Activated T-cell treated with anti-CD3 and anti-CD28 coated beads, Interleukin-2, amount 50 U/mL, for 4 hours (primary cell): ENCODE data around the gene FREM1. TPM values are rescaled to one million over a fixed set of nuclear protein-coding genes. Genes with fewer than 3 reads are reported as not detected.

Source experiments
- ATAC-seq, 2 donors: fragments of 200-7000 bp; cut with Tn5 transposase; one replicate each; pipeline ENCODE4 v1.10.0; 2021
- DNase-seq: peaks from one replicate; pipeline ENCODE4 v3.0.0-alpha.2; 2020
- H3K27me3 Mint-ChIP-seq: one replicate; pipeline ENCODE4 v1.8.0; 2021; ENCODE audit warnings: low read depth, mixed read lengths
- H3K36me3 Mint-ChIP-seq: one replicate; pipeline ENCODE4 v1.8.0; 2022; ENCODE audit warnings: mixed read lengths; ENCODE audit not compliant: insufficient read depth
- H3K4me1 Mint-ChIP-seq: one replicate; pipeline ENCODE4 v1.8.0; 2021; ENCODE audit warnings: low read depth, mixed read lengths
- H3K4me3 Mint-ChIP-seq: one replicate; pipeline ENCODE4 v1.8.0; 2021; ENCODE audit warnings: mild to moderate bottlenecking, moderate library complexity, mixed read lengths
- H3K9me3 Mint-ChIP-seq: one replicate; pipeline ENCODE4 v1.8.0; 2021; ENCODE audit warnings: mixed read lengths
- total RNA-seq, 3 donors: library from RNA; stranded (reverse); gene quantifications; one replicate each; pipeline ENCODE4 v1.2.1, GENCODE V29; 2021

FREM1 gene
- total RNA-seq, 3 donors from 2014 or later = 0.11 to 0.14 TPM; not detected in 1

DNA sequence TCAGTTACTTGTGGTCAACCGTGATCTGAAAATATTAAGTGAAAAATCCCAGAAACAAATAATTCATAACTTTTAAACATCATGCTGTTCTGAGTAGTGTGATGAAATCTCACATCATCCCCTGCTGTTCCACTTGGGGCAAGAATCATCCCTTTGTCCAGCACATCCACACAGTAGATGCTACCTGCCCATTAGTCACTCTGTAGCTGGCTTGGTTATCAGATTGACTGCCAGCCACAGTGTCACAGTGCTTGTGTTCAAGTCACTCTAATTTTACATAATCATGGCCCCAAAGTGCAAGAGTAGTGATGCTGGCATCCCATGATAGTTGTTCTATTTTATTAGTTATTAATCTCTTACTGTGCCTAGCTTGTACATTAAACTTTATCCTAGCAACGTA lies 148.6 kb downstream of the FREM1 start:
- no peak overlapping the region for H3K4me3 Mint-ChIP-seq
- DNase-seq = no peak
- no peak for ATAC-seq
- H3K27me3 Mint-ChIP-seq = peaks cover 13% of the 10 kb centered on the region
- no peaks in the 10 kb centered on the region for H3K4me1 Mint-ChIP-seq
- no peaks in the 10 kb centered on the region for H3K36me3 Mint-ChIP-seq
- H3K9me3 Mint-ChIP-seq = no peaks in the 10 kb centered on the region

DNA sequence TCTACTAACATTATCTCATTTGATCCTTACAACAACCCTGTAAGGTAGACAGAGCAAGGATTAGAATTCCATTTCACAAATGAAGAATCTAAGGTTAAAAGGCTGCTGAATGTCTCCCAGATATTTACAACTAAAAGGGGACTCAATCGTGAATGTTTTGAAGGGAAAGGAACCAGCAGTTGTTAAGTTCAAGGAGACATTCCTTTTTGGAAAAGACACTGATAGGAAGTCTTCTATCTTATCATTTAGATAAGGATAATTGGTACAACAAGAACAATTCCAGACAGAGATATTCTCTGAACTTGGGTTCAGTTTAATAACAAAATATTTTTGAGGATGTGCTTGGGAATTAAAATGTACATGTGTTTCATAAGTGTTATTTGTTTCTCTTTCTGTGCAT lies 150.2 kb downstream of the FREM1 start:
- Mint-ChIP-seq H3K9me3 (no peaks in the 10 kb centered on the region), H3K36me3 (no peaks in the 10 kb centered on the region), H3K4me1 (no peaks in the 10 kb centered on the region), H3K27me3 (peaks cover 13% of the 10 kb centered on the region), H3K4me3 (no peak overlapping the region)
- ATAC-seq = no peak
- no peak for DNase-seq

DNA sequence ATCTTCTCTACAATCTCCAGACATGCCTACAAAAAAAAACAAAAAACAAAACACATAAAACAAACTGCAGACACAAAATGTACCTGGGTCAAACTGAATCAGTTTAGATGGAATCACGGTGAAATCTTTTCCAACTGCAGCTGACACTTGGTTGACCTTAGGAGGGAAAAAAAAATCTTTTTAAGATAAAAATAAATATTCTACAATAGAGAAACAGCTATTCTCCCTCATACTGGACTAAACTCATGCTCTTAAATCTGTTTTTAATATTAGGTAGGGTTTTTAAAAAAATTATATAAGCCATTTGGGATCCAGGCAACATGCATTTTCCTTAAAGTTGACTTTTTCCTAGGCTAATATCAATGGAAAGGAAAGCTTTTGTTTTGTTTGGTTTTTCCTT lies 153.9 kb downstream of the FREM1 start:
- no peaks in the 10 kb centered on the region for H3K9me3 Mint-ChIP-seq
- DNase-seq (no peak), ATAC-seq (no peak)
- no peaks in the 10 kb centered on the region for H3K36me3 Mint-ChIP-seq
- H3K4me1 Mint-ChIP-seq = no peaks in the 10 kb centered on the region
- H3K27me3 Mint-ChIP-seq = peaks cover 15% of the 10 kb centered on the region
- H3K4me3 Mint-ChIP-seq = no peak overlapping the region

DNA sequence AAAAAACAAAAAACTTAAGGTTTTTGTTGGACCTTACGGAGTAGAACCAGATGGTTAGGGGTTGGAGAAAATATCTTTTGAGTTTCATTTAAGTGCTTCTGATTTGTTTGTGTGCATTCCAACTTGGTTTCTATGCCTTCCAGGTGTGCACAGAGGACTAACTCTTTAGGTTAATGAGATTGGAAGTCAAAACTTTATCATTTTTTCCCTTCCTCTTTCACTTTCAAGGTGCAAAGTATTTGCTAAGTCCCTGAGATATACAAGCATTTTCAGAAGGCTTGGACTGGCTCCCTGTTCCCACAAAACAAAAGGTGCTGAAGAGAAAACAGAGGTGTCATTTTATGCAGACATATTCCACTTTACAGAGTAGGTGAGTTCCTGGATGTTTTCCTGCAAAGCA lies 157.4 kb downstream of the FREM1 start:
- H3K4me1 Mint-ChIP-seq = peaks cover 7% of the 10 kb centered on the region
- H3K36me3 Mint-ChIP-seq = no peaks in the 10 kb centered on the region
- H3K9me3 Mint-ChIP-seq = no peaks in the 10 kb centered on the region
- no peak for ATAC-seq
- no peak for DNase-seq
- no peak overlapping the region for H3K4me3 Mint-ChIP-seq
- peaks cover 15% of the 10 kb centered on the region for H3K27me3 Mint-ChIP-seq

DNA sequence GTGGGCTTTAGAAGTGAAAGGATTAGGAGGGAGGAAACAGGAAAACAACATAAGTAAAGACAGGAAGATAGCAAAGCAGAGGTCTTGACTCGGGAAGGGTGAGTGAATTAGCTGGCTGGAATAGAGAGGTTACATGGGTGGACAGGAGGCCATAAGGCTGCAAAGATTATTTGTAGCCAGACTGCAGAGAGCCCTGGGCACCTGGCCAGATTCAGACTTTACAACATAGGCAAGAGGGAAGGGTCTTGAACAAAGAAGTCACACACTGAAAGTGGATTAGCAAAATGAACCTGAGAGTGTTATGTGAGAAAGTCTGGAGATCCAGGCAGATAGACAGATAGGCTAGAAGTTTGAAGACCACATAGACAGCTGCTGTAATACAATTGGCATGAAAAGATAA lies 158.0 kb downstream of the FREM1 start:
- H3K4me1 Mint-ChIP-seq = peaks cover 7% of the 10 kb centered on the region
- no peaks in the 10 kb centered on the region for H3K9me3 Mint-ChIP-seq
- ATAC-seq = no peak
- no peaks in the 10 kb centered on the region for H3K36me3 Mint-ChIP-seq
- H3K27me3 Mint-ChIP-seq = peaks cover 15% of the 10 kb centered on the region
- H3K4me3 Mint-ChIP-seq = no peak overlapping the region
- DNase-seq = no peak

DNA sequence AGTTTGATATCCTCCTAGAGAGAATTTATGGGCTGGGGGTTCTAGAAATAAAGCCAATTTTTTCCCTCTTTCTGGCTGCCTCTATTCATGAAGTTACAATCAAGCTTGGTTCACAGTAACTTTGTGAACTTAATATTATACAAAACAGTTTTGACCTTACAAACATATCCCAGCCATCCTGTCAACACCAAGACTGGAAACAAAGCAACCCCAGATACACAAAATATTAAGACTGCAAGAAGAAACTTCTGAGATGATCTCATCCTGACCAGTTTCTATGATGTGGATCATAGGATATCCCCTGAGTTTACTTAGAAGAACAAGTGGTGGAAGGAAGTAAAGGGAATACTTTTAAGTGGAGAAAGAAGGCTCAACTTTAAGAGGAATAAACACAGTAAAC lies 159.4 kb downstream of the FREM1 start:
- no peaks in the 10 kb centered on the region for H3K36me3 Mint-ChIP-seq
- DNase-seq (no peak), ATAC-seq (no peak)

DNA sequence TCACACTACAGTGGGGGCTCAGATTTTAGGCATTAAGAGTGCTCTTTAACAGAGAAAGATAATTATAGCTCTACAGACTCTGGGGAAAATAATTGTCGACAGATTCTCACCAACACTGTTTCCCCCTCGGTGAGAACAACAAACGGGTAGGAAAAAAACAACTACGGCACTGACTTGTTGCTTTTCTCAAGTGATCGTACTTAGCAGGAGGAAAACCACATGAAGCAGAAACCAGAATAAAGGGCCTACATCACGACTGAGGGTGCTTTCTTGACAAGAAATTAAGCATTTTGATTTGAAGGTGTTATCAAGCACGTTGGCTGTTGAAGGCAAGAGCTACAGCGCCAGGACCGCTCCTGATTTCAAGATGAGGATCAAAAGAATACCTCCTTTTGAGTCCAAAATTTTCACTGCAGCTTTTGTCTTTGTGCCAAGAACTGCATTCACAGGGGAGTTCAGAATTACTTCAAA lies 160.5 kb downstream of the FREM1 start:
- ATAC-seq (no peak), DNase-seq (no peak)
- Mint-ChIP-seq H3K4me1 (peaks cover 7% of the 10 kb centered on the region), H3K36me3 (no peaks in the 10 kb centered on the region), H3K4me3 (no peak overlapping the region), H3K9me3 (no peaks in the 10 kb centered on the region), H3K27me3 (peaks cover 10% of the 10 kb centered on the region)

More for the DNA sequence above, 159.4 kb downstream of the FREM1 start:
- no peaks in the 10 kb centered on the region for H3K9me3 Mint-ChIP-seq
- H3K4me3 Mint-ChIP-seq = no peak overlapping the region
- peaks cover 7% of the 10 kb centered on the region for H3K4me1 Mint-ChIP-seq
- peaks cover 10% of the 10 kb centered on the region for H3K27me3 Mint-ChIP-seq

DNA sequence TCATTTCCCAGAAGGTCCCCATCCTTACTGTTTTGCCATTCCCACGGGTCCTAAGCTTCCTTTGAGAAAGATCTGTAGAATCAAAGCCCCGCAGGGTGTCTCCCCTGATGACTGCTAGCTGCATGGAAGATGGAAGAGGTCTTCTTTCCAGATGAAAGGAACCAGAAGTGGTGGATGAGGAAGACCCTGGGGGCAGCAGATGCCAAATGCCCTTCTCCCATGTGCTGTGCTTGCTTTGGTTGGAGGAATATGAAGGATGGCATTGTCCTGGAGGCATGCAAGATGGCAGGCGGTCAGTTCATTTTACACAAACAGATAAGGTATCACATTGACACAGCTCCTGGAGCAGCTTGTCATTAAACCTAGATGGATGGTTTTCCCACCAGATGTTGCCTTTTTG lies 161.9 kb downstream of the FREM1 start:
- ATAC-seq (no peak), DNase-seq (no peak)
- no peak overlapping the region for H3K4me3 Mint-ChIP-seq
- no peaks in the 10 kb centered on the region for H3K9me3 Mint-ChIP-seq
- H3K36me3 Mint-ChIP-seq = no peaks in the 10 kb centered on the region
- peaks cover 7% of the 10 kb centered on the region for H3K4me1 Mint-ChIP-seq
- peaks cover 10% of the 10 kb centered on the region for H3K27me3 Mint-ChIP-seq

DNA sequence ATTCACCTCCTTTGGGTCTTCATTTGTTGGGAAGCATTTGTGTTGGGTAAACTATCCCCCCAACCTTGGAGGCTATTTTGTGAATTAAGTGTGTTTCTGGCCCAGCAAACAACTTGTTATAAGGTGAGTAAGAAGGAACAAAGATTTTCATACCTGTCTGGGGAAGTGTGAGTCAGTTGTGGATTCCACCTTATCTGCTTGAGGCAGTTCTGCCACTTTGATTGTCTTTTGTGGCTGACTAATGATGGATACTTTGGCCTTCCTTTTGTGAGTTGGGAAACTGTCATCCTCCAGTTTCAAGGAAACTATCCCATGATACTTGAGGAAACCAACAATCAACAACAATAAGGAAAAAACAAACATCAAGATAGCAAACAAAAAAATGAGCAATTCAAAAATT lies 163.1 kb downstream of the FREM1 start:
- peaks cover 7% of the 10 kb centered on the region for H3K4me1 Mint-ChIP-seq
- peaks cover 7% of the 10 kb centered on the region for H3K27me3 Mint-ChIP-seq
- H3K9me3 Mint-ChIP-seq = no peaks in the 10 kb centered on the region
- ATAC-seq (no peak), DNase-seq (no peak)
- H3K4me3 Mint-ChIP-seq = no peak overlapping the region
- no peaks in the 10 kb centered on the region for H3K36me3 Mint-ChIP-seq

DNA sequence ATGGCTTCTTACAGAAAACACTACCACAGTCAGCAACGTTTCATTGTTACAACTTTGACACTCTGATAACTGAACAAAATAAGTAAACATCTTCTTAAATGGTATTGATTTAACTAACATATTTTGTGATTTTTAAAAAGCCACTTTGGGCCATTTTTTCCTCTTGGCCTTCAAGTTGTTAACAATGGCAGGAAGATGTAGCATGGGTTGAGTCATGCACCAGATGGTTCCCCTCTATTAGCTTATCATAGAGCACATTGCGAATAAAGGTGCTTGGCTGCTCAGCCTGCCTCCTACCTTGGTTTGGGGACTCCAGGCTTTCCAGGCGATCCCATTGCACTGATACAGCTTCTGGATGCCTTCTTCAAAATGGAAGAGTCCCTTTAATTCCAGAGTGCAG lies 163.6 kb downstream of the FREM1 start:
- Mint-ChIP-seq H3K27me3 (peaks cover 6% of the 10 kb centered on the region), H3K36me3 (no peaks in the 10 kb centered on the region), H3K4me3 (no peak overlapping the region), H3K9me3 (no peaks in the 10 kb centered on the region), H3K4me1 (peaks cover 7% of the 10 kb centered on the region)
- ATAC-seq (no peak), DNase-seq (no peak)

DNA sequence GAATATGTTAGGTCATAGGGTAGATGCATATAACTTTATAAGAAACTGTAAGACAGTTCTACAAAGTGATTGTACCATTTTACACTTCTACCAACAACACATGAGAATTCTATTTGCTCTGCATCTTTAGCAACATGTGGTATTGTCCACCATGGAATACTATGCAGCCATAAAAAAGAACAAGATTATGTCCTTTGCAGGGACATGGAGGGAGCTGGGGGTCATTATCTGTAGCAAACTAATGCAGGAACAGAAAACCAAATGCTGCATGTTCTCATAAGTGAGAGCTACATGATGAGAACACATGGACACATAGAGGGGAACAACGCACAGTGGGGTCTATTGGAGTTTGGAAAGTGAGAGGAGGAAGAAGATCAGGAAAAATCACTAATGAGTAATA lies 165.5 kb downstream of the FREM1 start:
- DNase-seq (no peak), ATAC-seq (no peak)
- Mint-ChIP-seq H3K36me3 (no peaks in the 10 kb centered on the region), H3K4me1 (peaks cover 2% of the 10 kb centered on the region), H3K27me3 (peaks cover 5% of the 10 kb centered on the region), H3K9me3 (no peaks in the 10 kb centered on the region), H3K4me3 (no peak overlapping the region)

DNA sequence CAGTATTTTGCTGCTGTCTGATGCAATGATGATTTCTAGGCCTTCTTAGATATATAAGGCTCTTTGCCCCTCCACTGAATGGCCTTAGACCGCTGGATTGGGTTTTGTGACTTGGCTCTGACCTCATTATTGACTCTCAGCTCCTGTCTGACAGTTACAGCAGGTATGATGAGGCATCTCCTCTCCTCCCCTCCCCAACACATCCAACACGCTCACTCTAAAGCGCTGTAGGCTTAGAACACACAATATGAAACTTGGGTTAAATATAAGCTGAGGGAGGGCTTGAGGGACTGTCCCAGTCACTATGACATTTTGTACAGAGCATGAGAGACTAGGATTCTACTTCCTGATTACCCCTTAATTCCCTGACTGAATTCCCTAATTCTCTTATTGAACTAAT lies 168.9 kb downstream of the FREM1 start:
- ATAC-seq (no peak), DNase-seq (no peak)
- Mint-ChIP-seq H3K4me1 (no peaks in the 10 kb centered on the region), H3K36me3 (no peaks in the 10 kb centered on the region), H3K27me3 (peaks cover 9% of the 10 kb centered on the region), H3K9me3 (no peaks in the 10 kb centered on the region), H3K4me3 (no peak overlapping the region)

DNA sequence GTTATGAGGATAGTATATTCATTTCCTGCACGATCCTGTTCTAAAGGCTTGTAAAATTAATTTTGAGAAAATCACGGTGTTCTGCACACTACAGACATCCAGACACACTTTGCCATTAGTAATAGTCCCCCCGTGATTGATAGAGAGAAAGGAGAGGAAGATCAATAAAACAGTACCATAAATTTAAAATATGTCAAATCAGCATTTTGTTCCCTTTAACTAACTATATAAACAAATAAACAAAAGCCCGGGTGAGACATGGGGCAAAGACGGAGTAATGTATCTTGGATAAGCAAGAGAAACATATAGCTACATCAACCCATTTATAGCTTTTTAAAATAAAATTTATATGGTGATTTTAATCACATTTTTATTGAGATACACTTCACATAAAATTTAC lies 177.1 kb downstream of the FREM1 start:
- ATAC-seq (no peak), DNase-seq (no peak)
- Mint-ChIP-seq H3K27me3 (peaks cover 2% of the 10 kb centered on the region), H3K9me3 (no peaks in the 10 kb centered on the region), H3K36me3 (no peaks in the 10 kb centered on the region), H3K4me3 (no peak overlapping the region), H3K4me1 (no peaks in the 10 kb centered on the region)

DNA sequence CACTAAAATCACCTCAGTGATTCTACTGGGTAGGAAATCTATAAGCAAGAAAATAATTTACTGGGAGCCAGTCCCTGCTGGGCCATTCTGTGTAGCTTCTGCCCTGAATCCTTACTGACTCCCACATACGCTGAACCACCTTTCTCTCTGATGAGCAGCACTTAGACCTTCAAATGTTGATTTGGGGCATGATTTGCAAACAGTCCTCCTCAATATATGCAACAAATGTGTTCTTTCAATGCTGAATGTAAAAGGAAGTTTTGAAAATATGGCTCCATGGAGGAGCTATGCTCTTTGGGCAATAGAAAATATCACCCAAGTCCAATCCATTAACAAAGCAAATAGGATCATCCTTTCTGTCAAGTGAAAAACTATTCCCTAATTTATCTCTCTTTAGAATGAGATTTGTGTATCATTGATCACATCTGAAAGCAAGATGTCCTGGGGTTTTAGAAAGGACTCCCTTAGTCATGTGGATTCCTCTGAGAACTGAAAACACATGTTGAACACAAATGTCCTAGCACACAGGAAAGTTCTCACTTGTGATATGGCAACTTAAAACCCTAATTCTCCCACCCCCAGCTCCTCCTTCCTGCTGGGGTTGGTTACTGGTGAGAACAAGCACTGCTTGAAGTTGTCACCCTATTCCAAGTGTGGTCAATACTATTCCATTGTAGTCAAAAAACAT lies 178.8 kb downstream of the FREM1 start:
- Mint-ChIP-seq H3K9me3 (no peaks in the 10 kb centered on the region), H3K4me3 (no peak overlapping the region), H3K4me1 (no peaks in the 10 kb centered on the region), H3K27me3 (no peaks in the 10 kb centered on the region), H3K36me3 (no peaks in the 10 kb centered on the region)
- no peak for ATAC-seq
- DNase-seq = no peak

DNA sequence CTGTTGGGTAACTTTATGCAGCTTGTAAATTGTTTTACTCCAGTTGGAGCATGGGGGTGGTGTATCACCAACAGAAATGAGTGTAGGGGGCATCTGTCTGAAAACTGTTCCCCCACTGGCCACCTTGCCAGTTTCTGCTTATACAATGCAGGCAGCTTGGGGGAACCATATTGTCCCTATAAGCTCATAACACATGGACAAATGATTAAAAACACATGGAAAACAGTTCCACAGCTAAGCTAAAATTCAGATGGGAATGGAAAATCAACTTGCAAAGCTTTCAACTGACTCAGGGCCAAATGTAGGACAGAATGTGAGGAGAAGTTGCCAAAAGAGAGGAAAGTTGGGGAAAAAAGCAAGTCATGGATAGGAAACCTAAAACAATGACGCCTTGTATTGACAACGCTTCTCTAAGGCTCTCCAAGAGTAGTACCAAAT lies 179.7 kb downstream of the FREM1 start:
- Mint-ChIP-seq H3K27me3 (no peaks in the 10 kb centered on the region), H3K4me3 (no peak overlapping the region), H3K4me1 (no peaks in the 10 kb centered on the region), H3K36me3 (no peaks in the 10 kb centered on the region), H3K9me3 (no peaks in the 10 kb centered on the region)
- no peak for ATAC-seq
- no peak for DNase-seq
